Activated naive CD8-positive, alpha-beta T cell treated with anti-CD3 and anti-CD28 coated beads, Interleukin-2, amount 50 U/mL, for 16 hours (primary cell): ENCODE measurements around the gene SCAPER.
"Not testable (repeated sequence)": the region's sequence is repeated elsewhere in the genome, so short reads cannot be mapped to it uniquely, and the experiment has no call there.

Experiments
- DNase-seq: peaks from one replicate; pipeline ENCODE4 v3.0.0-alpha.2; 2020; ENCODE audit warnings: low read depth, low spot score

SCAPER gene

GRCh38 chr15:76913737-76914136 is 8.6 kb upstream of the SCAPER start:
- DNase-seq = no peak

GRCh38 chr15:76912430-76912829 is 7.3 kb upstream of the SCAPER start:
- no peak for DNase-seq

GRCh38 chr15:76905855-76906254 is 715 bp upstream of the SCAPER start:
- DNase-seq = no peak

- no peak for DNase-seq
Measured at GRCh38 chr15:76904461-76905012, 603 bp downstream of the SCAPER start.

- no peak for DNase-seq
Measured at GRCh38 chr15:76903251-76903681, 1.9 kb downstream of the SCAPER start.

- DNase-seq = no peak
Measured at GRCh38 chr15:76901965-76902364, 3.2 kb downstream of the SCAPER start.

- not testable (repeated sequence) for DNase-seq
Measured at GRCh38 chr15:76899931-76900310, 5.2 kb downstream of the SCAPER start.

- DNase-seq = not testable (repeated sequence)
Measured at GRCh38 chr15:76899176-76899930, 5.8 kb downstream of the SCAPER start.

- DNase-seq = no peak
Measured at GRCh38 chr15:76898102-76898501, 7.0 kb downstream of the SCAPER start.

- no peak for DNase-seq
Measured at GRCh38 chr15:76894174-76894573, 11.0 kb downstream of the SCAPER start.

GRCh38 chr15:76892836-76893235 is 12.3 kb downstream of the SCAPER start:
- not testable (repeated sequence) for DNase-seq

- DNase-seq = not testable (repeated sequence)
Measured at GRCh38 chr15:76887280-76888141, 17.6 kb downstream of the SCAPER start.

- no peak for DNase-seq
Measured at GRCh38 chr15:76885212-76885611, 19.9 kb downstream of the SCAPER start.

- DNase-seq = no peak
Measured at GRCh38 chr15:76875911-76876310, 29.2 kb downstream of the SCAPER start.

GRCh38 chr15:76873066-76873465 is 32.1 kb downstream of the SCAPER start:
- DNase-seq = not testable (repeated sequence)

GRCh38 chr15:76871930-76872329 is 33.2 kb downstream of the SCAPER start:
- DNase-seq = no peak

GRCh38 chr15:76868740-76869139 is 36.4 kb downstream of the SCAPER start:
- no peak for DNase-seq

GRCh38 chr15:76866716-76867321 is 38.3 kb downstream of the SCAPER start:
- DNase-seq = no peak

- DNase-seq = no peak
Measured at GRCh38 chr15:76866008-76866407, 39.1 kb downstream of the SCAPER start.

GRCh38 chr15:76865548-76865991 is 39.6 kb downstream of the SCAPER start:
- DNase-seq = no peak

- no peak for DNase-seq
Measured at GRCh38 chr15:76864586-76864985, 40.6 kb downstream of the SCAPER start.

- DNase-seq = no peak
Measured at GRCh38 chr15:76863693-76864092, 41.4 kb downstream of the SCAPER start.
